ENCODE data around the gene ATP1B1. TPM values are rescaled to one million over a fixed set of nuclear protein-coding genes. Genes with fewer than 3 reads are reported as not detected.

ATP1B1 gene
- total RNA-seq, 1 donor from 2014 or later, result 27.5 TPM

- TF ChIP-seq POLR2AphosphoS5 (IDR thresholded peaks at IDR 0.05; ENCODE audit: insufficient read depth in 1 of 2, low read depth in 1 of 2) (no peak), POLR2A (IDR thresholded peaks at IDR 0.05) (no peak), CTCF (IDR thresholded peaks at IDR 0.05) (no peak)
Measured at GRCh38 chr1:169111472-169111871, 5.0 kb downstream of the ATP1B1 start.

GRCh38 chr1:169112241-169112640 lies 5.8 kb downstream of the ATP1B1 start:
- no peaks in the 10 kb centered on the region for H3K9me3 ChIP-seq
- no peaks in the 10 kb centered on the region for H3K36me3 ChIP-seq
- no peak overlapping the region for H3K27ac ChIP-seq
- H3K27me3 ChIP-seq, result no peaks in the 10 kb centered on the region
- TF ChIP-seq POLR2A (IDR thresholded peaks at IDR 0.05), result no peak
- TF ChIP-seq POLR2AphosphoS5 (IDR thresholded peaks at IDR 0.05; ENCODE audit: insufficient read depth in 1 of 2, low read depth in 1 of 2), result no peak
- TF ChIP-seq CTCF (IDR thresholded peaks at IDR 0.05), result no peak
- DNase-seq (ENCODE audit: extremely low spot score in 2 of 2), result no peak
- H3K4me3 ChIP-seq, result no peak overlapping the region
- intact Hi-C loops (cut with DNase I), result no loop called here
- H3K4me1 ChIP-seq, result peaks cover 10% of the 10 kb centered on the region

More at GRCh38 chr1:169111472-169111871, 5.0 kb downstream of the ATP1B1 start:
- Histone ChIP-seq H3K27ac (no peak overlapping the region), H3K9me3 (no peaks in the 10 kb centered on the region), H3K4me1 (peaks cover 8% of the 10 kb centered on the region), H3K36me3 (no peaks in the 10 kb centered on the region), H3K4me3 (no peak overlapping the region), H3K27me3 (no peaks in the 10 kb centered on the region)
- intact Hi-C loops (cut with DNase I), result no loop called here
- DNase-seq (ENCODE audit: extremely low spot score in 2 of 2), result no peak

GRCh38 chr1:169113613-169114119 lies 7.2 kb downstream of the ATP1B1 start:
- Histone ChIP-seq H3K27me3 (no peaks in the 10 kb centered on the region), H3K27ac (no peak overlapping the region), H3K4me1 (peaks cover 10% of the 10 kb centered on the region), H3K4me3 (no peak overlapping the region), H3K36me3 (no peaks in the 10 kb centered on the region), H3K9me3 (no peaks in the 10 kb centered on the region)
- intact Hi-C loops (cut with DNase I), result no loop called here
- TF ChIP-seq CTCF (IDR thresholded peaks at IDR 0.05) (no peak), POLR2AphosphoS5 (IDR thresholded peaks at IDR 0.05; ENCODE audit: insufficient read depth in 1 of 2, low read depth in 1 of 2) (no peak), POLR2A (IDR thresholded peaks at IDR 0.05) (no peak)
- DNase-seq (ENCODE audit: extremely low spot score in 2 of 2), result no peak

- Histone ChIP-seq H3K27me3 (no peaks in the 10 kb centered on the region), H3K4me1 (peaks cover 10% of the 10 kb centered on the region), H3K36me3 (no peaks in the 10 kb centered on the region), H3K27ac (no peak overlapping the region), H3K4me3 (no peak overlapping the region), H3K9me3 (no peaks in the 10 kb centered on the region)
- DNase-seq (ENCODE audit: extremely low spot score in 2 of 2), result no peak
- intact Hi-C loops (cut with DNase I), result no loop called here
- TF ChIP-seq CTCF (IDR thresholded peaks at IDR 0.05) (no peak), POLR2AphosphoS5 (IDR thresholded peaks at IDR 0.05; ENCODE audit: insufficient read depth in 1 of 2, low read depth in 1 of 2) (no peak), POLR2A (IDR thresholded peaks at IDR 0.05) (no peak)
Measured at GRCh38 chr1:169115891-169116585, 9.5 kb downstream of the ATP1B1 start.

GRCh38 chr1:169117014-169117413 lies 10.5 kb downstream of the ATP1B1 start:
- intact Hi-C loops (cut with DNase I), result no loop called here
- no peaks in the 10 kb centered on the region for H3K36me3 ChIP-seq
- no peak for TF ChIP-seq POLR2A (IDR thresholded peaks at IDR 0.05)
- no peak for TF ChIP-seq CTCF (IDR thresholded peaks at IDR 0.05)
- TF ChIP-seq POLR2AphosphoS5 (IDR thresholded peaks at IDR 0.05; ENCODE audit: insufficient read depth in 1 of 2, low read depth in 1 of 2), result no peak

More at GRCh38 chr1:169117014-169117413, 10.5 kb downstream of the ATP1B1 start:
- no peak overlapping the region for H3K27ac ChIP-seq
- H3K4me3 ChIP-seq, result no peak overlapping the region
- H3K9me3 ChIP-seq, result no peaks in the 10 kb centered on the region
- H3K27me3 ChIP-seq, result no peaks in the 10 kb centered on the region
- no peak for DNase-seq (ENCODE audit: extremely low spot score in 2 of 2)
- peaks cover 10% of the 10 kb centered on the region for H3K4me1 ChIP-seq
